Spleen (tissue), 7 donors: ENCODE results near the gene EIF2S2.

Experiments used
- CTCF ChIP-seq, 11 experiments: fragments of 200-600 bp in 7 of 11; fragments of 450-650 bp in 4 of 11; sonication (generic) in 4 of 11; IDR thresholded peaks in 8 of 11; conservative IDR thresholded peaks in 3 of 11; 1 replicate in 7 of 11; 2 replicates in 4 of 11; pipeline versions ENCODE4 v1.4.0 to v1.8.0; 2016 to 2021; ENCODE audit warnings: antibody characterized with exemption in 11 of 11, inconsistent platforms in 4 of 11, mild to moderate bottlenecking in 1 of 11
- POLR2A ChIP-seq, 3 donors: fragments of 450-650 bp; IDR thresholded peaks; one replicate each; pipeline ENCODE4 v1.5.1; 2017; ENCODE audit warnings: antibody characterized with exemption in 3 of 3, mild to moderate bottlenecking in 1 of 3
- POLR2AphosphoS5 ChIP-seq, 3 donors: sonication (generic); formaldehyde crosslinking; IDR thresholded peaks; one replicate each; pipeline ENCODE4 v1.5.1; 2017; ENCODE audit warnings: antibody characterized with exemption in 3 of 3
- donor health status: DM: no; HTN: no; CAD: no; lungs with moderate emphysema.
- donor health status: DM: no; HTN: no; CAD: no.
- donor health status: DM: no; HTN: no; CAD: no.

GRCh38 chr20:34098570-34098969 is 13.5 kb downstream of the EIF2S2 start:
- TF ChIP-seq POLR2A (IDR thresholded peaks at IDR 0.05) (no peak), CTCF (IDR thresholded peaks at IDR 0.05 in 8 of 11, conservative IDR thresholded peaks at IDR 0.05 in 3 of 11) (no peak), POLR2AphosphoS5 (IDR thresholded peaks at IDR 0.05) (no peak)
